H1 (cell line): ENCODE data around the gene CRYGN. TPM values are rescaled to one million over a fixed set of nuclear protein-coding genes. Genes with fewer than 3 reads are reported as not detected.

ENCODE experiments used
- CTCF ChIA-PET: fragments of 300-600 bp; sonication (Branson Sonifier 250); formaldehyde crosslinking; loops from one replicate; lab custom pipeline; 2021; ENCODE audit not compliant: partially characterized antibody; lab: Charles Lee
- POLR2A ChIA-PET: fragments of 300-600 bp; sonication (Branson Sonifier 250); formaldehyde crosslinking; loops from one replicate; lab custom pipeline; 2021; ENCODE audit warnings: inconsistent platforms; ENCODE audit not compliant: partially characterized antibody; lab: Charles Lee
- DNase-seq, 2 experiments: peaks; one replicate each; pipeline versions ENCODE4 v3.0.0 to v3.0.0-alpha.2; 2010 to 2022; ENCODE audit warnings: low spot score in 2 of 2, low read depth in 1 of 2, mixed read lengths in 1 of 2
- FAIRE-seq: peaks from 2 replicates; lab custom pipeline; 2011; peaks lifted over from hg19 to GRCh38; lab: Jason Lieb, UNC
- H2AFZ ChIP-seq: 2 replicates; pipeline ENCODE4 v1.8.1; 2012; ENCODE audit warnings: low read length, inconsistent platforms
- H2AK5ac ChIP-seq: 2 replicates; pipeline ENCODE4 v1.6.1; 2013; ENCODE audit warnings: low read depth, low read length
- H2BK120ac ChIP-seq: replicated peaks from 2 replicates; pipeline ENCODE3; 2013; ENCODE audit warnings: low read depth, low read length, inconsistent platforms
- H2BK12ac ChIP-seq: 2 replicates; pipeline ENCODE4 v1.6.1; 2013; ENCODE audit warnings: low read depth, low read length
- H2BK15ac ChIP-seq: 2 replicates; pipeline ENCODE4 v1.6.1; 2013; ENCODE audit warnings: low read length
- H2BK20ac ChIP-seq: 2 replicates; pipeline ENCODE4 v1.6.1; 2013; ENCODE audit warnings: low read length
- H2BK5ac ChIP-seq: 2 replicates; pipeline ENCODE4 v1.6.1; 2013; ENCODE audit warnings: low read depth, low read length
- H3K14ac ChIP-seq: 2 replicates; pipeline ENCODE4 v1.6.1; 2013; ENCODE audit warnings: inconsistent platforms; ENCODE audit not compliant: insufficient read length
- H3K18ac ChIP-seq: 2 replicates; pipeline ENCODE4 v1.6.1; 2013; ENCODE audit warnings: low read length; ENCODE audit errors: extremely low read depth
- H3K23ac ChIP-seq: 2 replicates; pipeline ENCODE4 v1.6.1; 2013; ENCODE audit warnings: inconsistent platforms; ENCODE audit not compliant: insufficient read length
- H3K23me2 ChIP-seq: 2 replicates; pipeline ENCODE4 v1.6.1; 2013; ENCODE audit warnings: low read depth, low read length
- H3K27ac ChIP-seq: 2 replicates; pipeline ENCODE4 v1.6.1; 2011; ENCODE audit warnings: low read depth, low read length, inconsistent platforms
- H3K27me3 ChIP-seq, 4 experiments: replicated peaks in 1 of 4; 1 replicate in 1 of 4; 2 replicates in 3 of 4; pipeline versions ENCODE4 v1.6.1 to v1.8.1; 2011 to 2013; ENCODE audit warnings: low read length in 3 of 4, mild to moderate bottlenecking in 3 of 4, inconsistent platforms in 2 of 4, mixed read lengths in 2 of 4, moderate library complexity in 1 of 4; ENCODE audit not compliant: control insufficient read depth in 3 of 4, insufficient read depth in 3 of 4; ENCODE audit errors: extremely low read depth in 1 of 4
- H3K36me3 ChIP-seq, 4 experiments: 2 replicates each; pipeline versions ENCODE4 v1.6.1 to v1.8.1; 2011 to 2013; ENCODE audit warnings: mild to moderate bottlenecking in 4 of 4, low read length in 3 of 4, moderate library complexity in 2 of 4, control low read depth in 1 of 4, inconsistent platforms in 1 of 4; ENCODE audit not compliant: insufficient read depth in 4 of 4, control insufficient read depth in 2 of 4
- H3K4ac ChIP-seq: replicated peaks from 2 replicates; pipeline ENCODE3; 2013; ENCODE audit warnings: low read length, low read depth, mixed read lengths, inconsistent platforms; ENCODE audit not compliant: insufficient read length
- H3K4me1 ChIP-seq, 4 experiments: replicated peaks in 1 of 4; 1 replicate in 1 of 4; 2 replicates in 3 of 4; pipeline versions ENCODE4 v1.6.1 to v1.8.1; 2011 to 2013; ENCODE audit warnings: low read length in 3 of 4, inconsistent platforms in 2 of 4, mixed read lengths in 1 of 4; ENCODE audit not compliant: insufficient read depth in 4 of 4, control insufficient read depth in 3 of 4
- H3K4me2 ChIP-seq, 2 experiments: 2 replicates each; pipeline versions ENCODE4 v1.6.1 to v1.8.1; 2011 to 2013; ENCODE audit warnings: low read depth in 2 of 2, low read length in 2 of 2, control low read depth in 1 of 2, inconsistent platforms in 1 of 2, mild to moderate bottlenecking in 1 of 2; ENCODE audit not compliant: insufficient read depth in 1 of 2
- H3K4me3 ChIP-seq, 4 experiments: fragments of 200-600, 300-600 bp in 1 of 4; sonication (generic), shearing (Covaris generic), sonication (Bioruptor Twin) in 1 of 4; 2 replicates each; pipeline versions ENCODE4 v1.5.1 to v1.8.1; 2011 to 2016; ENCODE audit warnings: low read length in 4 of 4, low read depth in 3 of 4, control low read depth in 2 of 4, inconsistent platforms in 2 of 4, mild to moderate bottlenecking in 2 of 4, mixed read lengths in 1 of 4, moderate library complexity in 1 of 4; ENCODE audit not compliant: insufficient read depth in 2 of 4; ENCODE audit errors: extremely low read depth in 1 of 4
- H3K56ac ChIP-seq: replicated peaks from 2 replicates; pipeline ENCODE3; 2013; ENCODE audit warnings: low read depth, mild to moderate bottlenecking, mixed read lengths, low read length, inconsistent platforms; ENCODE audit not compliant: insufficient read length
- H3K79me1 ChIP-seq: 2 replicates; pipeline ENCODE4 v1.6.1; 2013; ENCODE audit warnings: low read depth, low read length, control low read depth
- H3K79me2 ChIP-seq, 2 experiments: 2 replicates each; pipeline versions ENCODE4 v1.6.1 to v1.8.1; 2012 to 2013; ENCODE audit warnings: low read length in 2 of 2, mild to moderate bottlenecking in 2 of 2, inconsistent platforms in 1 of 2; ENCODE audit not compliant: insufficient read depth in 2 of 2, control insufficient read depth in 1 of 2
- H3K9ac ChIP-seq, 4 experiments: replicated peaks in 1 of 4; 1 replicate in 1 of 4; 2 replicates in 3 of 4; pipeline versions ENCODE4 v1.6.1 to v1.8.1; 2011 to 2013; ENCODE audit warnings: low read depth in 3 of 4, low read length in 3 of 4, control low read depth in 2 of 4, mild to moderate bottlenecking in 2 of 4, moderate library complexity in 2 of 4, inconsistent platforms in 1 of 4; ENCODE audit errors: extremely low read depth in 1 of 4
- H3K9me3 ChIP-seq, 2 experiments: 2 replicates each; pipeline versions ENCODE4 v1.6.1 to v1.8.1; 2012 to 2013; ENCODE audit warnings: mild to moderate bottlenecking in 2 of 2, moderate library complexity in 2 of 2, control low read depth in 1 of 2, inconsistent platforms in 1 of 2, low read depth in 1 of 2, low read length in 1 of 2, mixed read lengths in 1 of 2; ENCODE audit not compliant: insufficient read depth in 2 of 2
- H4K20me1 ChIP-seq, 2 experiments: replicated peaks in 1 of 2; 2 replicates each; pipeline versions ENCODE3 to v1.8.1; 2011 to 2013; ENCODE audit warnings: inconsistent platforms in 2 of 2, low read length in 2 of 2, mild to moderate bottlenecking in 1 of 2; ENCODE audit not compliant: insufficient read depth in 2 of 2, control insufficient read depth in 1 of 2
- H4K5ac ChIP-seq: 2 replicates; pipeline ENCODE4 v1.6.1; 2013; ENCODE audit warnings: low read length, low read depth, mixed read lengths, inconsistent platforms; ENCODE audit not compliant: insufficient read length
- H4K8ac ChIP-seq: 2 replicates; pipeline ENCODE4 v1.8.0; 2013; ENCODE audit warnings: mild to moderate bottlenecking, moderate library complexity, low read length, inconsistent platforms; ENCODE audit not compliant: insufficient read depth; ENCODE audit errors: extremely low read depth
- H4K91ac ChIP-seq: replicated peaks from 2 replicates; pipeline ENCODE3; 2013; ENCODE audit warnings: low read length, mixed read lengths, inconsistent platforms; ENCODE audit not compliant: insufficient read length
- ASH2L ChIP-seq: fragments of 200-600, 300-600 bp; sonication (generic); IDR thresholded peaks from one replicate; pipeline ENCODE4 v1.7.1; 2017; ENCODE audit warnings: low read length
- BACH1 ChIP-seq: IDR thresholded peaks from 2 replicates; pipeline ENCODE4 v1.6.1; 2012; ENCODE audit warnings: low read length, improper control_type of control experiment
- JUN ChIP-seq: IDR thresholded peaks from 2 replicates; pipeline ENCODE4 v1.6.1; 2011; ENCODE audit warnings: low read depth, mild to moderate bottlenecking, improper control_type of control experiment, low read length
- KDM4A ChIP-seq: IDR thresholded peaks from one replicate; pipeline ENCODE4 v1.7.1; 2012; ENCODE audit warnings: low read depth, mild to moderate bottlenecking, moderate library complexity, low read length, inconsistent platforms; ENCODE audit not compliant: severe bottlenecking
- PHF8 ChIP-seq: fragments of 200-600 bp; sonication (generic); conservative IDR thresholded peaks from 2 replicates; pipeline ENCODE4 v1.7.1; 2012; ENCODE audit warnings: low read depth, mild to moderate bottlenecking, inconsistent platforms, low read length, moderate library complexity
- RXRA ChIP-seq: IDR thresholded peaks from 2 replicates; pipeline ENCODE4 v1.6.1; 2011; ENCODE audit warnings: low read depth, mild to moderate bottlenecking, low read length, moderate library complexity; ENCODE audit not compliant: insufficient read depth
- SAP30 ChIP-seq: fragments of 300-600 bp; sonication (generic); IDR thresholded peaks from 2 replicates; pipeline ENCODE4 v1.7.1; 2012; ENCODE audit warnings: low read length, moderate library complexity, mild to moderate bottlenecking, inconsistent platforms; ENCODE audit not compliant: insufficient read depth, insufficient replicate concordance
- SP4 ChIP-seq: IDR thresholded peaks from 2 replicates; pipeline ENCODE4 v1.6.1; 2012; ENCODE audit warnings: low read length, inconsistent platforms
- TAF7 ChIP-seq: optimal IDR thresholded peaks from 2 replicates; pipeline ENCODE3; 2011; ENCODE audit warnings: low read depth, mild to moderate bottlenecking, inconsistent platforms, low read length, moderate library complexity, borderline replicate concordance
- WGBS, 2 experiments: shearing (Covaris generic) in 1 of 2; methylation state at CpG; one replicate each; pipeline versions ENCODE4 v1.1.6 to v1.1.7; 2013 to 2015; ENCODE audit warnings: low lambda C conversion rate in 2 of 2, mixed read lengths in 2 of 2, inconsistent platforms in 1 of 2, low coverage in 1 of 2, missing lambda C conversion rate in 1 of 2; ENCODE audit not compliant: insufficient replicate concordance in 2 of 2, insufficient coverage in 1 of 2, insufficient read length in 1 of 2; ENCODE audit errors: extremely low coverage in 1 of 2, missing lambda C conversion rate in 1 of 2; 5-methylcytosine and 5-hydroxymethylcytosine counted together
- polyA plus RNA-seq, 7 experiments: library from polyadenylated mRNA; depleted of rRNA in 3 of 7; stranded (reverse) in 5 of 7; unstranded in 2 of 7; fragments of >200 nt in 5 of 7; fragments of 200-250 nt in 2 of 7; gene quantifications; 1 replicate in 5 of 7; 2 replicates in 1 of 7; 4 replicates in 1 of 7; pipeline versions ENCODE4 v1.2.1 to v1.2.3, GENCODE V29; 2011 to 2013; ENCODE audit warnings: missing spikeins in 2 of 7, mixed read lengths in 2 of 7
- total RNA-seq: library from RNA; stranded (reverse); fragmentation: NEBNext Ultra II Directional; extraction: Animal tissue kit (Norgen Biotek cat#: 25700); gene quantifications from 2 replicates; pipeline ENCODE4 v1.2.1, GENCODE V29; 2021
- TF ChIP-seq, protein P1 (sequence below): IDR thresholded peaks from 2 replicates; pipeline ENCODE4 v1.6.1; 2012; ENCODE audit warnings: inconsistent platforms
- TF ChIP-seq, protein P2 (sequence below), 3 experiments: IDR thresholded peaks; 1 replicate in 2 of 3; 2 replicates in 1 of 3; pipeline versions ENCODE4 v1.5.1 to v1.6.1; 2011; ENCODE audit warnings: low read length in 3 of 3, mild to moderate bottlenecking in 3 of 3, inconsistent platforms in 2 of 3, low read depth in 1 of 3, moderate library complexity in 1 of 3; ENCODE audit not compliant: insufficient read depth in 1 of 3; ENCODE audit errors: control extremely low read depth in 1 of 3

Gene CRYGN
- total and polyA plus RNA-seq, 2 of the 8 experiments (the other 6 are each of a cell fraction or from before 2014, with no cell fraction given) = 0.98 to 1.6 TPM

DNA sequence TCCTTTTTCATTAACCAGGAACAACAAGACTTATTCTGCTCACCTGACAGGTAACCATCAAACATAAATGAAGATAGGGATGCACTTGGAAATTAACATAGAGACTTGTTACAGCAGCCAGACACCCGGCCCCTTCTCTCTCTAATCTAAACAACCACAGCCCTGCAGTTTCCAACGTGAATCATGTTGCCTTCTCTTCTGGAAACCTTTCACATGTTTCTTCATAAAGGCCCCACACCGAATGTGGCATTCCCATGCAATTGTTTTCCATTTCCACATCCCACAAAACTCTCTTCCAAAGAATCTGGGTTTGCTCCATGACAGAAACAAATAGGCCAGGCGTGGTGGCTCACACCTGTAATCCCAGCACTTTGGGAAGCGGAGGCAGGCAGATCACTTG lies 15.1 kb downstream of the CRYGN start:
- WGBS, 2 experiments = 85% methylated on average over 5 of the region's 5 CpGs; no CpG with 5 or more reads in 1 of the 2 experiments
- no peaks in the 10 kb centered on the region for H3K27me3 ChIP-seq
- H3K14ac ChIP-seq = no peak overlapping the region
- no peak overlapping the region for H2BK5ac ChIP-seq
- H4K5ac ChIP-seq = no peak overlapping the region
- H3K9ac ChIP-seq = no peak overlapping the region
- no peak overlapping the region for H3K4ac ChIP-seq
- no peaks in the 10 kb centered on the region for H4K20me1 ChIP-seq
- peaks cover 5 to 7% of the 10 kb centered on the region in 2 experiments; a peak in 2 of 4 replicates for H3K9me3 ChIP-seq
- no peak for DNase-seq
- no peaks in the 10 kb centered on the region for H3K79me2 ChIP-seq
- H3K4me3 ChIP-seq = no peak overlapping the region
- H3K36me3 ChIP-seq = no peaks in the 10 kb centered on the region
- no peak overlapping the region for H2BK120ac ChIP-seq
- no peak overlapping the region for H3K27ac ChIP-seq
- no peak overlapping the region for H2BK20ac ChIP-seq
- no peaks in the 10 kb centered on the region for H3K23me2 ChIP-seq
- no peak overlapping the region for H4K8ac ChIP-seq
- CTCF ChIA-PET = interaction anchor here (1.0 kb wide), 1 partner anchor 26 kb away, joined by 5 read pairs; no protein-coding TSS in a partner anchor
- H3K4me2 ChIP-seq = no peak overlapping the region
- H4K91ac ChIP-seq = no peak overlapping the region
- H2AK5ac ChIP-seq = no peak overlapping the region
- POLR2A ChIA-PET = no interaction called here
- no peak overlapping the region for H3K23ac ChIP-seq
- H2BK12ac ChIP-seq = no peak overlapping the region
- H3K4me1 ChIP-seq = peaks cover 3 to 13% (median 8%) of the 10 kb centered on the region in 4 experiments
- H3K56ac ChIP-seq = no peak overlapping the region
- H2BK15ac ChIP-seq = no peak overlapping the region
- H2AFZ ChIP-seq = no peak overlapping the region
- no peaks in the 10 kb centered on the region for H3K79me1 ChIP-seq
- no peak overlapping the region for H3K18ac ChIP-seq
- no peak for FAIRE-seq
- TF ChIP-seq TAF7 (no peak), KDM4A (no peak), JUN (no peak), ASH2L (no peak), BACH1 (no peak), PHF8 (no peak), SAP30 (no peak), SP4 (no peak), RXRA (no peak)
- TF ChIP-seq, protein P1, sequence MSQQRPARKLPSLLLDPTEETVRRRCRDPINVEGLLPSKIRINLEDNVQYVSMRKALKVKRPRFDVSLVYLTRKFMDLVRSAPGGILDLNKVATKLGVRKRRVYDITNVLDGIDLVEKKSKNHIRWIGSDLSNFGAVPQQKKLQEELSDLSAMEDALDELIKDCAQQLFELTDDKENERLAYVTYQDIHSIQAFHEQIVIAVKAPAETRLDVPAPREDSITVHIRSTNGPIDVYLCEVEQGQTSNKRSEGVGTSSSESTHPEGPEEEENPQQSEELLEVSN = no peak
- TF ChIP-seq, protein P2, sequence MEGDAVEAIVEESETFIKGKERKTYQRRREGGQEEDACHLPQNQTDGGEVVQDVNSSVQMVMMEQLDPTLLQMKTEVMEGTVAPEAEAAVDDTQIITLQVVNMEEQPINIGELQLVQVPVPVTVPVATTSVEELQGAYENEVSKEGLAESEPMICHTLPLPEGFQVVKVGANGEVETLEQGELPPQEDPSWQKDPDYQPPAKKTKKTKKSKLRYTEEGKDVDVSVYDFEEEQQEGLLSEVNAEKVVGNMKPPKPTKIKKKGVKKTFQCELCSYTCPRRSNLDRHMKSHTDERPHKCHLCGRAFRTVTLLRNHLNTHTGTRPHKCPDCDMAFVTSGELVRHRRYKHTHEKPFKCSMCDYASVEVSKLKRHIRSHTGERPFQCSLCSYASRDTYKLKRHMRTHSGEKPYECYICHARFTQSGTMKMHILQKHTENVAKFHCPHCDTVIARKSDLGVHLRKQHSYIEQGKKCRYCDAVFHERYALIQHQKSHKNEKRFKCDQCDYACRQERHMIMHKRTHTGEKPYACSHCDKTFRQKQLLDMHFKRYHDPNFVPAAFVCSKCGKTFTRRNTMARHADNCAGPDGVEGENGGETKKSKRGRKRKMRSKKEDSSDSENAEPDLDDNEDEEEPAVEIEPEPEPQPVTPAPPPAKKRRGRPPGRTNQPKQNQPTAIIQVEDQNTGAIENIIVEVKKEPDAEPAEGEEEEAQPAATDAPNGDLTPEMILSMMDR (IDR thresholded peaks at IDR 0.05; ENCODE audit: control extremely low read depth in 1 of 3, insufficient read depth in 1 of 3, low read depth in 1 of 3, low read length in 3 of 3) = no peak
